GM12801 (cell line): ENCODE measurements around the gene DNASE1L3.

Source experiments
- CTCF ChIP-seq: IDR thresholded peaks from one replicate; pipeline ENCODE4 v1.5.1; 2011; ENCODE audit warnings: control low read depth; ENCODE audit not compliant: insufficient read length; ENCODE audit errors: extremely low read depth

The DNASE1L3 gene

GRCh38 chr3:58158442-58159153 lies 52.2 kb downstream of the DNASE1L3 start:
- TF ChIP-seq CTCF = no peak

GRCh38 chr3:58157700-58158099 lies 53.1 kb downstream of the DNASE1L3 start:
- TF ChIP-seq CTCF = no peak

GRCh38 chr3:58155838-58156237 lies 54.9 kb downstream of the DNASE1L3 start:
- no peak for TF ChIP-seq CTCF

- no peak for TF ChIP-seq CTCF
Observed at GRCh38 chr3:58154626-58155449, 55.9 kb downstream of the DNASE1L3 start.

- no peak for TF ChIP-seq CTCF
Observed at GRCh38 chr3:58153371-58153770, 57.4 kb downstream of the DNASE1L3 start.

GRCh38 chr3:58152225-58153015 lies 58.4 kb downstream of the DNASE1L3 start:
- no peak for TF ChIP-seq CTCF

GRCh38 chr3:58151637-58152036 lies 59.1 kb downstream of the DNASE1L3 start:
- TF ChIP-seq CTCF = no peak
